HEK293T (cell line): ENCODE data around the gene C15orf39.

Experiments used
- CTCF ChIA-PET: fragments of 350-600 bp; formaldehyde crosslinking; extraction: SDS; loops from one replicate; lab custom pipeline; 2021; ENCODE audit warnings: antibody characterized with exemption, inconsistent platforms; lab: Yijun Ruan, JAX
- POLR2A ChIA-PET: fragments of 350-600 bp; formaldehyde crosslinking; extraction: SDS; loops from one replicate; lab custom pipeline; 2020; ENCODE audit warnings: antibody characterized with exemption, inconsistent platforms; lab: Yijun Ruan, JAX
- DNase-seq: peaks from one replicate; pipeline ENCODE4 v3.0.0; 2012; ENCODE audit warnings: mixed read lengths; ENCODE audit errors: extremely low spot score
- ARNT ChIP-seq: fragments of 450-650 bp; IDR thresholded peaks from 2 replicates; pipeline ENCODE4 v1.6.1; 2017; ENCODE audit warnings: mild to moderate bottlenecking
- BHLHE40 ChIP-seq: fragments of 450-650 bp; IDR thresholded peaks from 2 replicates; pipeline ENCODE4 v1.6.1; 2016; ENCODE audit warnings: mild to moderate bottlenecking, moderate library complexity, borderline replicate concordance
- CTBP1 ChIP-seq: fragments of 450-650 bp; IDR thresholded peaks from 2 replicates; pipeline ENCODE4 v1.6.1; 2016; ENCODE audit warnings: borderline replicate concordance
- ELF4 ChIP-seq: fragments of 450-650 bp; IDR thresholded peaks from 2 replicates; pipeline ENCODE4 v1.6.1; 2017; ENCODE audit warnings: antibody characterized with exemption
- FOXA1 ChIP-seq: fragments of 450-650 bp; IDR thresholded peaks from 2 replicates; pipeline ENCODE4 v1.6.1; 2016; ENCODE audit warnings: mild to moderate bottlenecking
- FOXK2 ChIP-seq: fragments of 450-650 bp; IDR thresholded peaks from 2 replicates; pipeline ENCODE4 v1.6.1; 2016; ENCODE audit warnings: mild to moderate bottlenecking
- FOXM1 ChIP-seq: fragments of 450-650 bp; IDR thresholded peaks from 2 replicates; pipeline ENCODE4 v1.6.1; 2017; ENCODE audit warnings: mild to moderate bottlenecking, borderline replicate concordance
- HDGF ChIP-seq: fragments of 450-650 bp; IDR thresholded peaks from 2 replicates; pipeline ENCODE4 v1.6.1; 2017; ENCODE audit warnings: antibody characterized with exemption, borderline replicate concordance
- L3MBTL2 ChIP-seq: fragments of 450-650 bp; conservative IDR thresholded peaks from 2 replicates; pipeline ENCODE4 v1.6.1; 2016; ENCODE audit warnings: mild to moderate bottlenecking
- LEF1 ChIP-seq: fragments of 450-650 bp; IDR thresholded peaks from 2 replicates; pipeline ENCODE4 v1.6.1; 2017; ENCODE audit warnings: mild to moderate bottlenecking, borderline replicate concordance
- NFRKB ChIP-seq: fragments of 450-650 bp; IDR thresholded peaks from 2 replicates; pipeline ENCODE4 v1.6.1; 2016; ENCODE audit warnings: mild to moderate bottlenecking, moderate library complexity
- PKNOX1 ChIP-seq: fragments of 450-650 bp; IDR thresholded peaks from 2 replicates; pipeline ENCODE4 v1.6.1; 2016
- SP1 ChIP-seq: fragments of 450-650 bp; IDR thresholded peaks from 2 replicates; pipeline ENCODE4 v1.6.1; 2017
- SUZ12 ChIP-seq: fragments of 450-650 bp; IDR thresholded peaks from 2 replicates; pipeline ENCODE4 v1.6.1; 2016; ENCODE audit warnings: mild to moderate bottlenecking
- TARDBP ChIP-seq: fragments of 450-650 bp; IDR thresholded peaks from 2 replicates; pipeline ENCODE4 v1.6.1; 2016
- ZNF384 ChIP-seq: fragments of 450-650 bp; IDR thresholded peaks from 2 replicates; pipeline ENCODE4 v1.6.1; 2016

The C15orf39 gene

GRCh38 chr15:75182187-75183131 lies 19.2 kb upstream of the C15orf39 start:
- ChIA-PET CTCF (interaction anchor here (0.6 to 2.1 kb wide), 6 partner anchors 9 to 26 kb away, joined by 3 to 10 read pairs (median 5); partner anchors contain the start of gene C15orf39), POLR2A (interaction anchor here (1.3 to 6.6 kb wide), 3 partner anchors 15 to 19 kb away, joined by 4 to 38 read pairs (median 6); partner anchors contain the start of gene C15orf39)
- TF ChIP-seq ZNF384 (no peak), TARDBP (no peak), PKNOX1 (no peak), FOXM1 (no peak), ELF4 (no peak), L3MBTL2 (no peak), SUZ12 (no peak), FOXK2 (no peak), ARNT (no peak), SP1 (no peak), LEF1 (no peak), HDGF (no peak), BHLHE40 (no peak), FOXA1 (no peak), NFRKB (no peak), CTBP1 (no peak)
- no peak for DNase-seq

- no peak for DNase-seq
- no peak for TF ChIP-seq LEF1
- TF ChIP-seq L3MBTL2, result no peak
- no peak for TF ChIP-seq FOXM1
- no peak for TF ChIP-seq BHLHE40
- TF ChIP-seq TARDBP, result no peak
- no peak for TF ChIP-seq CTBP1
- TF ChIP-seq PKNOX1, result no peak
- TF ChIP-seq ARNT, result no peak
- no peak for TF ChIP-seq ZNF384
- no peak for TF ChIP-seq SP1
- no peak for TF ChIP-seq ELF4
- TF ChIP-seq FOXK2, result no peak
- no peak for TF ChIP-seq FOXA1
- no peak for TF ChIP-seq HDGF
- TF ChIP-seq NFRKB, result no peak
- no peak for TF ChIP-seq SUZ12
- CTCF ChIA-PET, result interaction anchor here (0.7 kb wide), 1 partner anchor 25 kb away, joined by 6 read pairs; no protein-coding TSS in a partner anchor
- POLR2A ChIA-PET, result interaction anchor here (1.9 kb wide), 1 partner anchor 16 kb away, joined by 9 read pairs; the partner anchor contains the start of gene C15orf39
These were observed 16.2 kb upstream of the C15orf39 start for GRCh38 chr15:75185271-75186029.

DNA sequence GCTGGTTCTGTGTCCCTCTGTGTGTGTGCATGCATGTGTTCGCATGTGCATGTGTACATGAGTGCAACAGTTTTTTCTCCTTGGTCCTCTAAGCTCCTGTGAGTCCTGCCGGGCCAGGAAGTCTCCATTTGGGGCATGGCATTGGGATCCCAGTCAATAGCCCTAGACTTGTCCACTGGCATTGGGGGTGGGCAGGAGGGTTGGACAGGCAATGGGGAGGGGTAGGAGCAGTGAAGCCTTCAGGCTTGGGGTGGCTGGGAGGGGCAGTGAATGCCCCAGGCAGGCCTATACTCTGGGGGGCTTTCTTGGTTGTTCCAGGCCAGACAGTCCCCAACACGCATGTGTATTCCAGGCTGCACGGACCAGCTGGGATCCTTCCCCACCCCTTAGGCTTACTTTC lies 15.6 kb upstream of the C15orf39 start:
- ChIA-PET CTCF (interaction anchor here (0.7 kb wide), 1 partner anchor 25 kb away, joined by 6 read pairs; no protein-coding TSS in a partner anchor), POLR2A (interaction anchor here (1.9 kb wide), 1 partner anchor 16 kb away, joined by 9 read pairs; the partner anchor contains the start of gene C15orf39)
- TF ChIP-seq TARDBP (no peak), ARNT (no peak), ELF4 (no peak), L3MBTL2 (no peak), ZNF384 (no peak), FOXK2 (no peak), CTBP1 (no peak), SUZ12 (no peak), NFRKB (no peak), FOXA1 (no peak), BHLHE40 (no peak), PKNOX1 (no peak), HDGF (no peak), SP1 (no peak), FOXM1 (no peak), LEF1 (no peak)
- no peak for DNase-seq

DNA sequence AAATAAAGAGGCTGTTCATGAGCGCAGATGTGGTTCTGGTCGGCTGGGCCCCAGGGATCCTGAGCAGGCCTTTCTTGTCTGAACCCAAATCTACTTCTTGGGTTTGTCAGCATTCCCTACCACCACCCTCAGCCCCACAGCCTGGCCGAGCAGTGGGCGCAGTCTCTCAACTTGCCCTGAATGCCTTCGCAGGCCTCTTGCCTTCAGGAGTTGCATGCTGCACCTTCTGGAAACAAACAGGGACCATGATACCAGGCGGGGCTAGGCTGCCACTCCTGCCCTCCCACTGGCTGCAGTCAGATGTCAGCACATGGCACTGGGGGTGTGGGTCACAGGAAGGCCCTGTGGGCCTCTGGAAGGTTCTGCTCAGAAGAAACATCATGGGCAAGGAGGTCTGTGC lies 13.2 kb upstream of the C15orf39 start:
- no peak for DNase-seq
- TF ChIP-seq ZNF384, result no peak
- no peak for TF ChIP-seq ARNT
- POLR2A ChIA-PET, result interaction anchor here (2.4 kb wide), 1 partner anchor 13 kb away, joined by 12 read pairs; the partner anchor contains the start of gene C15orf39
- CTCF ChIA-PET, result no interaction called here

DNA sequence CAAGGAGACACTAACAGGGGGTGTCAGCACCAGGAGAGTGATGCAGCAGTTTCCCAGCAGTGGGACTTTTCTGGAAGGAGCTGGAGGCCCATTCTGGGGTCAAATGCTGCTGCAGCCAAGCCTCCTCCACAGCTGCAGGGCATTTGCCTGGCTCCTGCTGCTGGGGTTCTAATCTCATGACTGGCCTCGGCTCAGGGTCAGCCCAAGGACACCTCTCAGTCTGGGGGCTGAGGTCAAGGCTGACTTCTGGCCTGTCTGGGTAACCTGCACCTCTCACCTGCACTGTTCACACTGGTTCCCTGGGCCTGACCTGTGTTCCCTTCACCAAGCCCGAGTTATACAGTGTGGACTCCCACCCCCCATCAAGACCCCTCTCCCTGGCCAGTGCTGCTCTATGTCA lies 10.4 kb upstream of the C15orf39 start:
- TF ChIP-seq ELF4, result no peak
- ChIA-PET POLR2A (interaction anchor here (1.0 to 3.6 kb wide), 2 partner anchors 10 to 168 kb away, joined by 3 to 20 read pairs; partner anchors contain the start of genes C15orf39 and PPCDC), CTCF (interaction anchor here (0.7 kb wide), 1 partner anchor 8 kb away, joined by 3 read pairs; no protein-coding TSS in a partner anchor)
- no peak for DNase-seq
